DMS114 treated with DMSO at 0.1 percent for 48 hours (cell line): Measurements from ENCODE around the gene DMTF1.
A peak's percentile ranks its signal among the peaks of the same experiment; 100 is the strongest.

Experiments
- DNase-seq: peaks from one replicate; lab custom pipeline; 2025; ENCODE audit not compliant: unreplicated experiment; lab: John Stamatoyannopoulos, UW

DMTF1 gene

DNA sequence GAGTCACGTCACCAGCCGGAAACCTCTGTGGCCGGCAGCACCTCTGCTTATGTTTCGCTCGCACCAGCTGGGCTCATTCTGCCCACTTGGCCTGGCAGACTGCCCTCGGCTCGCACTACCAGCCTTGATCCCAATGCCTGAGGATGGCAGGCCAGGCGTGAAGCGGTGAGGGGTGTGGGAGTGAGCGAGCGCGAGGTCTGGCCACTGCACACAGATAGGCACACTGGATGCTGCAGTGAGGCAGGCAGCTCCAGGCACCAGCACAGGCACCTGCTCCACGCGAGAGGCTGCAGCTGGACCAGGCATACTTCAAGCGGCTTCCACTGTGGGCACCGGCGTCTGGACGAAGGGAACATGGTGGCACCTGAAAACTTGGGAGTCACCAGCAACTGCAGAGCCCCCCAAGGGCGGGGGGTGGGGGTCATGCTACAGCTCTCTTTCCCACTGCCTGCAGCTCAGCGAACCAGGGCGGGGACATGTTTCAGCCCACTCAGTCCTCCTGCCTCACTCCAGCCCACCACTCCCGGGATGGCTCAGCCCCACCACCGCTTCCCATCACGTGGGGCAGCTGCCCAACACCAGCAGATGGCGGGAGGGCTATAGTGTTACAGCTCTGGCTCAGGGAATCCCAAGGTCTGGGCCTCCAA, 5.4 kb upstream of the DMTF1 start:
- DNase-seq = no peak

DNA sequence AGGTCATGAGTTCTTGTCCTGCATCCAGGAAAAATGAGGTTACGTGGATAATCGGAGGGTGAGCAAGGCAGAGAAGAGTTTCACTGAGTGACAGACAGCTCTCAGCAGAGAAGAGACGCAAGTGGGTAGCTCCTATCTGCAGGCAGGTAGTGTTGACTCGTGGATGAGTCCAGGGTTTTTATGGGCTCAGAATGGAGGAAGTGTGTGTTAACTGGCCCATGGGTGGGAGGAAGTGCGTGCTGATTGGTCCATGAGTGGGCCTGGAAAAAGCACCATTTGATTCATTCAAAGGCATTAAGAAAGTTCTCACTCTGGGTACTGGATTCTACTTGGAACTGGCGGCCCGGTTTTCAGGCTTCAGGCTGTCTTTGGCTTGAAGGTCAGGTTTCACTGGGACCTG, 4.8 kb upstream of the DMTF1 start:
- DNase-seq = no peak

DNA sequence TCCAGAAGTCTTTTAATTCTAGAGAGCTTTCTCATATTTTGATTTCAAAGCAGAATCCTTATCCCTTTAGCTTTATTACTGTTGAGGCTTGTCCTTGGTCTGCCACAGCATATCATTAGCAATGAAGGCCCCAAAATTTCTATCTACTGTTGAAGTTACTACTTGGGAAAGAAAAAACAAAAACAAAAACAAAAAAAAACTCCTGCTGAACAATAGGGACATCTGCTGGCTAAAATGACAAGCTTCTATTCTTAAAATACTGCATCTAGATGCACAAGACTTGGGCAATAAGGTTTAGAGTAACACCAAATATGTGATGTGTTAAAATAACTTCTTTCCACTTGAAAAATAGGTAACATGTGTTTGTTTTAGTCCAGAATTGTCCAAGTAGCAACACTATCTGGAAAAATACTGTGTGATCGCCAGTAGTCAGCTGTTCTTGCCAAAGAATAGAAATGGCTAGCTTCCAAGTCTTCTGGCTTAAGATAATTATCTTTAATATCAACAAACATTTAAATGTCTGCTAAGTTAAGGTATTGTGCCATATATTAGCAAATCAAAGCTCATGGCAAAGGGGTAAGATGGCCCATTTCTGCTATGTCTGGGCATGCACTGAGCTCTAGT, 3.8 kb upstream of the DMTF1 start:
- peak; percentile 72 for DNase-seq

DNA sequence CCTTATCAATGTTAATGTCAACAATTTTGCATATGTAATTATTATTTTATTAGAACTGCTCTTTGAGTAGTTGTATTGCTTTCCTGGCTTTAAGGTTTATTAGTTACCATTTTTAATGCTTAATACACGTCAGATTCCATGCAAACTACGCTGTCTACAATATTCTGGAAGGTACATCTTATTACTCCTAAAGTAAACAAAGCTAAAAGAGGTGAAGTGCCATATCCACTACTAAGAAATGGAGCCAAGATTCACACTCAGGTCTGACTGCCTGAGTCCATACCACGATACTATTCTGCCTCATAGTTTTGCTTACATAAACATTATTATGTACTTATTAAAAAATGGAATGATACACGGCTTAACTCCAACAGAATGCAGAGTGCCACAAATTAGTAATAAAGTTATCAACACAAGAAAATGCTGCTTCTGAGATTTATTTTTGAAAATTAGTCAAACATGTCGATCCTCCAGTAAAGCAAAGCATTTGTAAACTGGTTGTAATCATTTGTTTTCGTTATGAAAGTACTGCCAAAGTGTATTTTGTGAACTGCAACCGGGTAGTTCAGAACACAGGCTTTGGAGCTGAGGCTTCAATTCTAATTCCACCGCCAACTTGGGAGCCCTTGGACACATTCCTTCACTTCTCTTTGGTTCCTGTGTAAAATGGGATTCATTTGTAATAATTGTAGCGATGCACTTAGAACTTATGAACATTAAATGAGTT, 1.1 kb upstream of the DMTF1 start:
- no peak for DNase-seq

DNA sequence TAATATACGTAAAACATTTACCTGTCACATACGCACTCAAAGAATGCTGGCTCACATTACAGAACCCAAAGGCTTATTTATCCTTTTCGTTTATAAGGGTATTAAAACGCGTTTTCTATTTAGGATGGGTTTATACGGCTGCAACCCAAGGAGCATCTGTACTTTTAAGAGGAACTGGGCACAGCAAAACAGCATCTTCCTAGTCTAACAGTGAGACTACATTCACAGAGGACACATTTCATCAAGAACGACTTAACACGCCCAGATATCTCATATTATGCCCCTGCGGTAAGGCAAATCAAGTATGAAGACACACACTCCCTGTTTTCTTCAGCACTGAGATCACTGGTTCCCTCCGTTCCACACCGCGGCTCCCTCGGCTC, 533 bp upstream of the DMTF1 start:
- no peak for DNase-seq

DNA sequence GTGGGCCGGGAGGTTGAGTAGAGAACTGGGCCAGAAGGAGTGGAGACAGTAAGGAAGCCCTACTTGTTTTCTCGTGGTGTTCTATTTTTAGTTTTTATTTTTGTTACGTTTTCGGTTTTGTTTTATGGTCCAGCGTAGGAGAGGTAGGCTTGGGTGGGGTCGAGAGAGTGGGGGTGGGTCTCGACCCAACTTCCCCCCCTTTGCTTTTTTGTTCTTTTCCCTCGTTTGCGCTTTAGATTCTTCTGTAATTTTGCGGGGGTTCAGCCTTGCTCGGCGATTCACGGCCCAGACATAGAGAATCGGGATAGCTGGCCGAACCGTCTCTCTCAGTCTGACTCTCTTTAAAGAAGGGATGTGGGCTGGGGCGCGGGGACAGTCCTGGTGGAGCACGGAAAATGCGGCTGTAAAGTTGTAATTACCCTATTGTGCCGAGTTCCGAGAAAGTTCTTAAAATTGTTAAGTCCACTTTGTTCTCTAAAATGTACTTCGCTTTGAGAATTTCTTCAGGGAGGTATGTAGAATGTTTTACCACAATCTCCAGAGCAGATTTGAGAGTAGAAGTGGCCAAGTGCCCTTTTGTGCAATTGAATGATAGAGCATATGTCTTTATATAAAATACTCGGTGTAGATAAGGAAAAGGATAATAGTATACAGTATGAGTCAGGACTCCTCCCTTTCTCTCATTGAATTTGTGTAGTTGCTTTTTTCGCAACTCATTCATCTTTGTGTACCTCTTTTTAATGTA, 816 bp downstream of the DMTF1 start:
- no peak for DNase-seq

DNA sequence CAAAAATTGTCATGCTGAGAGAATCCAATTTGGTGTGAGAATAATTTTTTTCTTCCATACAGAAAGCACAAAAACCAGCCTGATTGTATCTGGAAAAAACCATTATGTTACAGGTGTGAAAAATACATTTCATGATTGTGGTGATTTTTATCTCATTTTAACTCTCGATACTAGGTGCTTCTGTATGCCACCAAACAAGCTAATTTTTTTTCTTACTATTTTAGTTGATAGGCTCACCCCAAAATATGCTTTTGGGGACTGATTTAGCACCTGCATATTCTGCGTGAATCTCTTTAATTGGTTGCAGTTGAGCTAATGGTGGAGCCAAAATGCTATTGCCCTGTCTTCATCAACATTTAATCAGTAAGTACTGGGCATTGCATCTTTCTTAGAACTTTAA, 1.9 kb downstream of the DMTF1 start:
- DNase-seq = no peak

DNA sequence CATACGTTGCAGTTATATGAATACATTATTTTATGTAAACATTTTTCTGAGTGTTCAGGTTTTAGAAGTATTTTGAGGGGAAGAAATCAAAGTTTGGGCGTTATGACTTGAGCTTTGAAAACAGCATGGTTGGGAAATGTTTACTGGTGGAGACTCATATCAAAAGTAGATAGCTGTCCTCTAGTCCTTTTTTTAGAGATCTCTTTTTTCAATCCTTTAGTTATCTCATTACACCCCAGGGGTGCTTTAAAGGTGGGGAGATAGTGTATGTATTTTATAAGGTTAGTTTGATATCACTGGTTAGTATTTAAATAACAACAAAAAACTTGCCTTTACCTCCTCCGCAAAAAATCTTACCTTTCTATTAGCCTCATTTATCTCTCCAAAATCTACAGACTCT, 2.3 kb downstream of the DMTF1 start:
- DNase-seq = no peak

DNA sequence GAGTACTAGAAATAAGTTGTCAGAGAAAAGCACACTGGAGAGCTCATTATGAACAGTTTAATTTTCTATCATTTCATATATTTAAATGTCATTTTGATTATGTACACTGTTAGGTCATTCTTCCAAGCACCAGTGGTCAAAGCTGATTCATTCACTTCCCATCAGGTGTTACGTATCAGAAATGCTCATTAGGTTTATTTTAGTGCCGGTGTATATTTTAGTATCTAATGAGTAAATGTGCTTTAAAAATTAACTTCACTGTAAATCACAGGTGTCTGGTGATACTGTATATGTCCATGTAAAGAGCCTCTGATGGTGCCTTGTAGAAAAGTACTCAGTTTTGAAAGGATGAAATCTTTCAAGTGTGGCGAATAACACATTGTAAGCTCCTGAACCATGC, 3.5 kb downstream of the DMTF1 start:
- DNase-seq = no peak

DNA sequence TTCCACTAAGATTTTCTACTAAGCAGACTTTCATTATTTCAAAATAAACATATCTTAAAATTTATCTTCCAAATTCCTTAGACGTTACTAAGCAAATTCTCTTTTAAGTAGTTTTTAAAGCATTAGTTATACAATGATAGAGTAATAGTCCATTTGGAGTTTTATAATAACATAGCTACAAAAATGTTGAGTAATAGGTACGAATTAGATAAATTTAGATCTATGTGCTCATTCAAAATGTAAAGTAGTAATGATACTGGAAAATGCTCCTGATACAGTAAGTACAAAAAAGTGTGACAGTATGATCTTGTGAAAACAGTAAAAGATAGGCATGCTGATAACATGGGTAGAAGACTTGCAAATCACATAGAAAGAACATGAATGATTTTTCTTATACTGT, 4.5 kb downstream of the DMTF1 start:
- DNase-seq = no peak

DNA sequence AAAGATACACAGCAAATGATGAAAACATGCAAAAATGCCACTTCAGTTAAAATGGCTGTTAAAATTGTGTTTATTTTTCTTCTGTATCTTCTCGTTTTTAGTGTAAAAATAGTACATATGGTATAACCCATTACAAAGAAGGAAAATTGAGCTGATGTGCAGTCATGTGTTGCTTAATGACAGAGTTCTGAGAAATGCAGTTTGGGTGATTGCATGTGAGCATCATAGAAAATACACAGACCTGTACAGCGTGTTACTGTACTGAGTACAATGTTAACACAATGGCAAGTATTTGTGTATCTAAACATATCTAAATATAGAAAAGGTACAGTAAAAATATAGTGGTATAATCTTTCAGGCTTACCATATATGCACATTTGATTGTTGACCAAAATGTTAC, 7.3 kb downstream of the DMTF1 start:
- no peak for DNase-seq

DNA sequence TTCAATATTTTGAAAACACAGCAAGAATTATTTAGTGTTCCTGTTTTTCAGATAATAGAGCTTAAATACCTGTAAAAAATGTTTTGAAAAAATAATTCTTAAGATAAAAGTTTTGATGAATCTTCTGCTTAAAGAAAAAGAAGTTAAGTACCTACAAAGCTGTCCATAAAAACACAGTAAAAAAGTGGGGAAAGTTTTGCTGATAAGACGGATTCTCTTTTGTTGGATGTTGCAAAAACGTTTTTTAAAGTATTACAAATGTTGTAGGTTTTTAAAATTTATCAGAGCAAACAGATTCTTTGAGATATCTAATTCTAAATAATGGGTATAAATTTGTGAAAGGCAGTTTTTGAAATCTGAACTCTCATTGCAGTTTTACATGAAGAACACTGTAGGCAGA, 12.2 kb downstream of the DMTF1 start:
- DNase-seq = no peak

DNA sequence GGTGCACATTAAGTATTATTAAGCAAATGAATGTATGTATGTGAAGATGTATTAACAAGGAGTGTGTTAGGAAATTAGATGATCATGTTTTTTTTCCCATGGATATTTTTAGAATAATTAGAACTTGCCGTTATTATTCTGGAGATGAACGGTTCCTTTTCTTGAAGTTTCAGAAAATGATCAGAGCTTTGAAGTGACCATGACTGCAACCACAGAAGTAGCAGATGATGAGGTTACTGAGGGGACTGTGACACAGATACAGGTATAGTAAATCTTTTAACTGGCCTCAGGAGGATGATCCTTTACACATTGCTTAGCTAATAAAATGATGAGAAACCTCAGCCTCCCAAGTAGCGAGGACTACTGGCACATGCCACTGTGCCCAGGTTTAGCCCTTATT, 18.6 kb downstream of the DMTF1 start:
- no peak for DNase-seq

DNA sequence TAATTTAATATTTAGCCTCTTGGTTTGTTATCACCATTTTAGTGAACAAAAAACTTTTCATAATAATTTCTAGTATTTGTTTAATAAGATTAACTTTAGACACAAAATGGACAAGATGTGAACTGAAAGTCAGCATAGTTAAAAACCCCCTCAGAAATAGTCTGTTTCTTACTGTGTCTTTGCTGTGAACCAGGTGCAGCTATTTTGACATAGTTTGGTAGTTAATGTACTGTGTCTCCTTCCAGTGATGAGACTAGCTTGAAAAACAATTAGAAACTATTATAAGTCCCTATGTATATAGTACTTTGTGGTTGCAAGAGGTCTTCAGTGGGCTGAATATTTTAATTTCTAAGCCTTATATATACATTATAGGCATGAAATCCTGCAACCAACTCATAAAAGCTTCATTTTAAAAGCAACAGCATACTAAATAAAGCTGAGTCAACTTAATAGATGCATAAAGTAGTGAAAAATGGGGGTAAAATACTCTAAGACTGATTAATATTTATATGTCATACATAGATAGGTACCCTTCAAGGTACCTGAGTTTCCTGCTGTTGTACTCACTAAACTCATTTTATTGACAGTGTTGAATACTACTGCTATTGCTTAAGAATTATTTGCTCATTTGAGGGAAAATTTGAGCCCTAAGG, 19.2 kb downstream of the DMTF1 start:
- DNase-seq = no peak

DNA sequence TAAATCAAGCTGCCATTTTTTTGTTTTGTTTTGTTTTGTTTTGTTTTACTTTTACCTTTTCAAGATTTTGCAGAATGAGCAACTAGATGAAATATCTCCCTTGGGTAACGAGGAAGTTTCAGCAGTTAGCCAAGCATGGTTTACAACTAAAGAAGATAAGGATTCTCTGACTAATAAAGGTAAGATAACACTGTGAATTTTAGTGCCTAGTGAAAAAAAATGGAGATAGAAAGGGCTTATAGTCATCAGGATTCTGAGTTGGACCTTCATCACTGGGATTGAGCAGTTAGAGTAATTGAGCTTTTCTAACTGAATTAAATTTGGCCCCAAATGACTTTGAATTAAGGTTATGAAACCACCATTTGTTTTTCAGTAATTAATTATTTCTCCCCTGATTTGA, 21.2 kb downstream of the DMTF1 start:
- no peak for DNase-seq

DNA sequence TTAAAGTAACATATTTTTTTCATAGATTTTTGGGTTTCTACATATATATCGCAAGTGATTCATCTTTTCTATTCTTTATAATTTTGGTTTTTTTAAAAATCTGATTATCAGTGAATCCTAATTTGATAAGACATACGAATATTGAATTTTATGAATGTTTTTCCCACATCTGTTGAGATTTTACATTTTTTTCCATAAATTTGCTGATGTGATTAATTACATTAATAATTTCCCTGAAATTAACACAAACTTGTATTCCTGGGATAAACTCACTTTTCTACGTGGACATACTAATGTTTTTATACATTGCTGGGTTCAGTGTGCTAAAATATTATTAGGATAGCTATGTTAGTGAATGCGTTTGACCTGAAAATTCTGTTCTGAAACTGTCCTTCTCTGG, 26.1 kb downstream of the DMTF1 start:
- DNase-seq = no peak

DNA sequence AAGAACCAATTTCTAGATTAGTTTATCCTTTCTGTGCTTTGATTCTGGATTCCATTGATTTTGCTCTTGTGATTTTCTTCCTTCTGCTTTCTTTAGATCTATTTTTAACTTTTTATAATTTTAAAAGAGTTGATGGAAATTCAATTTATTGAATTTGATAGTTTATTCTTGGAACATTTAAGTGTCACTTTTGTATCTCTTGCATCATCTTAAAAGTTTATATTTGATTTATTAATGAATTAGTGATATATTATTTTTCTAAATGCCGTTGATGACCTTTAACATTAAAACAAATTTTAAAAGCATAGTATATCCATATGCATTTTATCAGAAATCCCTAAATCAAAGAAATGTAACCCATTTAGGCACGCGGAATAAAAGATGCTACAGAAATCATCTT, 26.9 kb downstream of the DMTF1 start:
- DNase-seq = no peak

DNA sequence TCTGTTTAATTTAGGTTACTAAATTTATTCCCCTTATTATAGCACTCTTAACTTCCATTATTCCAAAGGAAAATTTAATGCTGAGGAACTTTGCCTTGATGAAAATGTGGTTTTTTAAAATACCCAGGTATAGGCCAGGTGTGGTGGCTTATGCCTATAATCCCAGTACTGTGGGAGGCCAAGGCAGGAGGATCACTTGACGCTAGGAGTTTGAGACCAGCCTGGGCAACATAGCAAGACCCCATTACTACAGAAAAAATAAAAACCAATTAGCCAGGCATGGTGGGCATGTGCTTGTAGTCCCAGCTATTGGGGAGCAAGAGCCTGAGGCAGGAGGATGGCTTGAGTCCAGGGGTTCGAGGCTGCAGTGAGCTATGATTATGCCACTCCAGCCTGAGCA, 34.9 kb downstream of the DMTF1 start:
- no peak for DNase-seq

DNA sequence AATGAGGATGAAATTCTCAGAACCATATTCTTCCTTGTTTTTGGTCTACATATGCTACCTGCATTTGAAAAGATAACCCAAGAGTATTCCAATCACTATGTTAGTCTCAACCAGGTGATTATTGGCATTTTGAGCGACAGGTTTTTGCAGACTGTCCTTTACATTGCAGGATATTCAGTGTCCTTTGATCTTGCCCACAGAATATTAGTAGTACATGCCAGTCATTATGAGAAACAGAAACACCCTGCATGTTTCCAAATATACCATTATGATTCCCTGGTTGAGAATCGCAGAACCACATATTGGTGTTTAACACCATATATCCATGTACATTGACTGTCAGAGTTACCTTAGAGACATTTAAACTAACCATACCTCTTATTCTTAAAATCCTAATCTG, 36.7 kb downstream of the DMTF1 start:
- DNase-seq = no peak

DNA sequence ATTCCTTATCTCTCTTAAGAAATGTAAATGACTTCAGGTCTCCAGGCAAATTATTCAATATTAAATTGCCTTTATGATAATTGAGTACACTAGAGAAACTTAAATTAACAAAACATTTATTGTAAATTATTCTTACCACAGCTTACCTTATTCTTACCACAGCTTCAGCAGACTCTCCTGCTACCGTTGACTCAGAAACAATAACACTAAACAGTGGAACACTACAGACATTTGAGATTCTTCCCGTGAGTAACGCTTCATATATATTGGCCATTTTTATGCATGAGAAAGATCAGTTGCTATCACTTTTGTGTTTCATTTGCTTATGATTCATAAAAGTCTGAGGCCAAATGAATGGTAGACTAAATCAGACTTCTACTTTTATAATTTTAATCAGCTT, 38.5 kb downstream of the DMTF1 start:
- DNase-seq = no peak

DNA sequence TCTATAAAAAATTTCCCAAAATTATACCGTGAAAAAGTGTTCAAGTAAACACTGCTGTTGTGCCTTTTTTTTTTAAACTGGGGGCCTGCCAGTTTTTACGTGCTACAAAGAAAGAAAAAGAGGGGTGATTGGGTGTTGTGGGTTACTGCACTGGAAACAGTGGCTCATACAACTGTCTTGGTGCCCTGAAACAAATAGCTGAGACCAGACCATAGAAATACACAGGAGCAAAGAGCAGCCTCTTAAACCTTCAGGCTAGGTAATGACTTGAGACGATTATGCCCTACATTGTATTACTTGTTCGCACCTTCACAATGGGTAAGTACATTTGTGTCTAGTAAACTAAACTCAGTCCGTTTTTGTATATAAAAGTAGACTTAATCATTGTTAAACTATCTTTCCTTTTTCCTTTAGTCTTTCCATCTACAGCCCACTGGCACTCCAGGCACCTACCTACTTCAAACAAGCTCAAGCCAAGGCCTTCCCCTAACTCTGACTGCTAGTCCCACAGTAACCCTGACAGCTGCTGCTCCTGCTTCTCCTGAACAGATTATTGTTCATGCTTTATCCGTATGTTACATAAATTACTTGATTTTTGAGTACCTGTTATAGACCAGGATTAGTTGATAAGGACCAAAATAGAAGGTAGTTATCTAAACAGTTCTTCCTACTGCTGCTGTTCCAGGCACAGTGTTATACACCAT, 40.7 kb downstream of the DMTF1 start:
- no peak for DNase-seq
